SK-N-MC (cell line): ENCODE results near the gene TK1.

Experiments
- EZH2 ChIP-seq: fragments of 200-600 bp; sonication (generic); IDR thresholded peaks from one replicate; pipeline ENCODE4 v1.6.1; 2017; ENCODE audit warnings: antibody characterized with exemption
- FOXP2 ChIP-seq: optimal IDR thresholded peaks from 2 replicates; pipeline ENCODE3; 2011; ENCODE audit warnings: mild to moderate bottlenecking, moderate library complexity; ENCODE audit not compliant: insufficient read depth; ENCODE audit errors: extremely low read length, control extremely low read depth
- POLR2AphosphoS5 ChIP-seq: IDR thresholded peaks from 2 replicates; pipeline ENCODE4 v1.6.1; 2012; ENCODE audit warnings: mild to moderate bottlenecking, low read depth, low read length, borderline replicate concordance

- TF ChIP-seq POLR2AphosphoS5 (no peak), EZH2 (no peak), FOXP2 (no peak)
Observed at GRCh38 chr17:78133179-78133951, 53.5 kb downstream of the TK1 start.
